Vagina (tissue), 2 donors: ENCODE results near the gene SLC25A46. TPM values are rescaled to one million over a fixed set of nuclear protein-coding genes. Genes with fewer than 3 reads are reported as not detected.

Experiments
- DNase-seq, 2 donors: peaks; one replicate each; pipeline ENCODE4 v3.0.0-alpha.2; 2017; ENCODE audit errors: extremely low spot score in 2 of 2
- H3K27ac ChIP-seq: fragments of 200-600 bp; sonication (generic); one replicate; pipeline ENCODE4 v1.5.1; 2019
- H3K27me3 ChIP-seq: fragments of 200-600 bp; sonication (generic); one replicate; pipeline ENCODE4 v1.5.1; 2019
- H3K36me3 ChIP-seq, 2 donors: fragments of 200-600 bp; sonication (generic); one replicate each; pipeline ENCODE4 v1.5.1; 2017 to 2019
- H3K4me1 ChIP-seq: fragments of 200-600 bp; sonication (generic); one replicate; pipeline ENCODE4 v1.5.1; 2019
- H3K4me3 ChIP-seq, 2 donors: fragments of 200-600 bp; sonication (generic); 1 replicate in 1 of 2; 2 replicates in 1 of 2; pipeline ENCODE4 v1.5.1; 2016 to 2019
- H3K9me3 ChIP-seq: fragments of 200-600 bp; sonication (generic); one replicate; pipeline ENCODE4 v1.5.1; 2019
- CTCF ChIP-seq, 3 experiments: fragments of 450-650 bp in 2 of 3; fragments of 200-600 bp in 1 of 3; sonication (generic) in 1 of 3; IDR thresholded peaks; one replicate each; pipeline ENCODE4 v1.5.1; 2017 to 2019; ENCODE audit warnings: antibody characterized with exemption in 3 of 3, mild to moderate bottlenecking in 2 of 3, moderate library complexity in 2 of 3
- POLR2A ChIP-seq, 2 donors: fragments of 450-650 bp; IDR thresholded peaks; one replicate each; pipeline ENCODE4 v1.6.1; 2017; ENCODE audit warnings: antibody characterized with exemption in 2 of 2, mild to moderate bottlenecking in 2 of 2, moderate library complexity in 2 of 2
- POLR2AphosphoS5 ChIP-seq, 2 donors: sonication (generic); formaldehyde crosslinking; IDR thresholded peaks; one replicate each; pipeline ENCODE4 v1.9.0; 2017; ENCODE audit warnings: antibody characterized with exemption in 2 of 2, mild to moderate bottlenecking in 2 of 2, low read depth in 1 of 2; ENCODE audit not compliant: insufficient read depth in 1 of 2
- intact Hi-C: fragments of 100-400 bp; cut with DNase I; formaldehyde crosslinking; loops from one replicate; pipeline ENCODE4 v1.15.1; 2023
- total RNA-seq: library from RNA; depleted of rRNA; stranded (reverse); fragments of >200 nt; gene quantifications from one replicate; pipeline ENCODE4 v1.2.3, GENCODE V29; 2016

The SLC25A46 gene
- total RNA-seq, 1 donor from 2014 or later = 44.9 TPM

DNA sequence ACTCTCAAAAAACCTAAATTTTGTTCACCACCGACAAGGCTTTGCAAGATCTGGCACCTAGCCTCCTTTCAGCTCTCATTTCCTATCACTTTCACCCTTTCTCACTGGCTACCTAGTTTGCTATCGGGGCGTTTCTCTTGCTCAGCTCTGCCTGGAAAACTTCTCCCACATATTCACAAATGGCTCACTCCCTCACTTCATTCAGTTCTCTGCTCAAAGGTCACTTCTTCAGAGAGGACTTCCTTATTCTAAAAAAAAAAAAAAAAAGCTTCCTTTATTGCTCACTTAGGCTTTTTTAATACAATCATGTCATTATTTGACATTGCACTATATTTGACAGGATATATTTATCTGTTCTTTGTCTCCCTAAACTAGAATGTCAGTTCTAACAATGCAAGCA lies 2.1 kb upstream of the SLC25A46 start:
- Histone ChIP-seq H3K4me1 (peaks cover 27% of the 10 kb centered on the region), H3K4me3 (no peak overlapping the region), H3K9me3 (no peaks in the 10 kb centered on the region), H3K36me3 (no peaks in the 10 kb centered on the region), H3K27me3 (no peaks in the 10 kb centered on the region), H3K27ac (no peak overlapping the region)
- intact Hi-C loops = no loop called here
- TF ChIP-seq POLR2A (IDR thresholded peaks at IDR 0.05) = no peak
- TF ChIP-seq CTCF (IDR thresholded peaks at IDR 0.05) = no peak
- no peak for TF ChIP-seq POLR2AphosphoS5 (IDR thresholded peaks at IDR 0.05; ENCODE audit: insufficient read depth in 1 of 2, low read depth in 1 of 2)
- no peak for DNase-seq

GRCh38 chr5:110738503-110738811 lies 350 bp upstream of the SLC25A46 start:
- Histone ChIP-seq H3K27ac (peak overlapping the region; percentile 72), H3K27me3 (no peaks in the 10 kb centered on the region), H3K4me3 (peak overlapping the region; percentile 94 to 98), H3K9me3 (no peaks in the 10 kb centered on the region), H3K4me1 (peaks cover 33% of the 10 kb centered on the region), H3K36me3 (no peaks in the 10 kb centered on the region)
- intact Hi-C loops = no loop called here
- TF ChIP-seq CTCF (IDR thresholded peaks at IDR 0.05) (no peak), POLR2AphosphoS5 (IDR thresholded peaks at IDR 0.05; ENCODE audit: insufficient read depth in 1 of 2, low read depth in 1 of 2) (no peak), POLR2A (IDR thresholded peaks at IDR 0.05) (no peak)
- no peak for DNase-seq

- Histone ChIP-seq H3K36me3 (peaks cover 0 to 13% of the 10 kb centered on the region in 2 donors), H3K9me3 (no peaks in the 10 kb centered on the region), H3K4me3 (no peak overlapping the region), H3K4me1 (no peaks in the 10 kb centered on the region), H3K27ac (no peak overlapping the region), H3K27me3 (no peaks in the 10 kb centered on the region)
- TF ChIP-seq POLR2A (IDR thresholded peaks at IDR 0.05) = no peak
- DNase-seq = no peak
- intact Hi-C loops = no loop called here
These were observed 13.3 kb downstream of the SLC25A46 start for GRCh38 chr5:110751902-110752762.

DNA sequence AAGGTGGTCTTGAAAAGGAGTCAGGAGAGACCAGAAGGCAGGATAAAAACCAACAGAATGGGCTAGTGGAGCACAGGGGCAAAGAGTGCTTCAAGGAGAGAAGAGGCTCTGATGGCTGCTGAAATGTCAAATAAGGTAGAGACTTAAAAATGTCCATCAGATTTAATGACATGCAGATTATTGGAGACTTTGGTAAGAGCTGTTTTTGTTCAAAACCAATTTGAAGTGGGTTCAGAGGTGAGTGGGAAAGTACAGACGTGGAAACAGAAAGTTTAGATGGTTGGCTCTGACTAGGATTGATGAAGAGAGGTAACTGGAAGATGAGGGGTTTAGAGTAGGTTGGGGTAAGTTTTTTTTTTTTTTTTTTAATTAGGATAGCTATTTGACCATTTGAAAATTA lies 14.1 kb downstream of the SLC25A46 start:
- peaks cover 0 to 13% of the 10 kb centered on the region in 2 donors for H3K36me3 ChIP-seq
- H3K27ac ChIP-seq = no peak overlapping the region
- intact Hi-C loops = no loop called here
- no peak for DNase-seq
- TF ChIP-seq POLR2AphosphoS5 (IDR thresholded peaks at IDR 0.05; ENCODE audit: insufficient read depth in 1 of 2, low read depth in 1 of 2) = no peak
- no peak overlapping the region for H3K4me3 ChIP-seq
- H3K27me3 ChIP-seq = no peaks in the 10 kb centered on the region
- no peaks in the 10 kb centered on the region for H3K9me3 ChIP-seq
- no peaks in the 10 kb centered on the region for H3K4me1 ChIP-seq

- Histone ChIP-seq H3K27ac (no peak overlapping the region), H3K27me3 (no peaks in the 10 kb centered on the region), H3K9me3 (no peaks in the 10 kb centered on the region), H3K4me3 (no peak overlapping the region), H3K4me1 (no peaks in the 10 kb centered on the region), H3K36me3 (peaks cover 0 to 6% of the 10 kb centered on the region in 2 donors)
- DNase-seq = no peak
- intact Hi-C loops = no loop called here
- no peak for TF ChIP-seq POLR2AphosphoS5 (IDR thresholded peaks at IDR 0.05; ENCODE audit: insufficient read depth in 1 of 2, low read depth in 1 of 2)
- no peak for TF ChIP-seq POLR2A (IDR thresholded peaks at IDR 0.05)
- no peak for TF ChIP-seq CTCF (IDR thresholded peaks at IDR 0.05)
These were observed 14.8 kb downstream of the SLC25A46 start for GRCh38 chr5:110753600-110753999.

- H3K36me3 ChIP-seq = peaks cover 0 to 6% of the 10 kb centered on the region in 2 donors
- no peaks in the 10 kb centered on the region for H3K4me1 ChIP-seq
- intact Hi-C loops = no loop called here
- no peak overlapping the region for H3K27ac ChIP-seq
- no peak for DNase-seq
- H3K9me3 ChIP-seq = no peaks in the 10 kb centered on the region
- H3K4me3 ChIP-seq = no peak overlapping the region
- H3K27me3 ChIP-seq = no peaks in the 10 kb centered on the region
- no peak for TF ChIP-seq POLR2AphosphoS5 (IDR thresholded peaks at IDR 0.05; ENCODE audit: insufficient read depth in 1 of 2, low read depth in 1 of 2)
- no peak for TF ChIP-seq POLR2A (IDR thresholded peaks at IDR 0.05)
- no peak for TF ChIP-seq CTCF (IDR thresholded peaks at IDR 0.05)
These were observed 15.4 kb downstream of the SLC25A46 start for GRCh38 chr5:110754181-110754580.
